Cerebellar cortex (tissue), 1 donor: ENCODE measurements around the gene EMC10.
"Not testable (repeated sequence)": the region's sequence is repeated elsewhere in the genome, so short reads cannot be mapped to it uniquely, and the experiment has no call there.

ENCODE experiments used
- DNase-seq: peaks from one replicate; pipeline ENCODE4 v3.0.0-alpha.2; 2015; ENCODE audit warnings: low spot score

EMC10 gene

DNA sequence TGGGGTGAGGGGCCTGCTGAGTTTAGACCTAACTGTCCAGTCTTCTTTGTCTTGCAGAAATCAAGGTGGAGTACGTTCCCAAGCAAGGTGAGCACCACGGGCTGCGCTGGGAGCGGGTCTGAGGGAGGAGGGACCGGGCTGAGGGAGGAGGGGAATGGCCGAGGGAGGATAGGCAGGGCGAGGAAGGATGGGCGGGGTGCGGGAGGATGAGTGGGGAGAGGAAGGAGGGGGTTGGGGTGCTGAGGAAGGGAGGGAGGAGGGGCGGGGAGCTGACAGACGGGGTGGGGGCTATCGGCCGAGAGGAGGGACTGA is 25.1 kb upstream of the EMC10 start:
- no peak for DNase-seq

DNA sequence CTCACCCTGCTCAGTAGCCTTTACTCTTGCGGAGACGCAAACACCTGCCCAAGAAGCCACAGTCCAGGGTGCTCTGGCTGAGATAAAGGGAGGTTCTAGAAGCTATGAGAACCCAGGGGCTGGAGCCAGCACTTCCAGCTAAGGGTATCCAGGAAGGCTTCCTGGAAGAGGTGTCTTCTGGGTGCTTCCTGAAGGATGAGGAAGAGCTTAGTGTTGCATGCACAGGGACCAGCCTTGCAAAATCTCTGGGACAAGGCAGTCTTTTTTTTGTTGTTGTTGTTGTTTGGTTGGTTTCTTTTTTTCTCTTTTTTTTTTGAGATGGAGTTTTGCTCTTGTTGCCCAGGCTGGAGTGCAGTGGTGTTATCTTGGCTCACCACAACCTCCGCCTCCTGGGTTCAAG is 23.1 kb upstream of the EMC10 start:
- DNase-seq = no peak

DNA sequence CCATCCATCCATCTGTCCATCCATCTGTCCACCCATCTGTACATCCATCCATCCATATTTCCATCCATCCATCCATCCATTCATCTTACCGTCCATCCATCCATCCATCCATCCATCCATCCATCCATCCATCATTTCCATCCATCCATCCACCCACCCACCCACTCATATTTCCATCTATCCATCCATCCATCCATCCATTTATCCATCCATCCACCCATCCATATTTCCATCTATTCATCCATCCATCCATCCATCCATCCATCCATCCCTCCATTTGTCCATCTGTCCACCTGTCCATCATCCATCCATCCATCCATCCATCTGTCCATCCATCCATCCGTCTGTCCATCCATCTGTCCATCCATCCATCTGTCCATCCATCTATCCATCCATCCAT is 20.3 kb upstream of the EMC10 start:
- DNase-seq = no peak

DNA sequence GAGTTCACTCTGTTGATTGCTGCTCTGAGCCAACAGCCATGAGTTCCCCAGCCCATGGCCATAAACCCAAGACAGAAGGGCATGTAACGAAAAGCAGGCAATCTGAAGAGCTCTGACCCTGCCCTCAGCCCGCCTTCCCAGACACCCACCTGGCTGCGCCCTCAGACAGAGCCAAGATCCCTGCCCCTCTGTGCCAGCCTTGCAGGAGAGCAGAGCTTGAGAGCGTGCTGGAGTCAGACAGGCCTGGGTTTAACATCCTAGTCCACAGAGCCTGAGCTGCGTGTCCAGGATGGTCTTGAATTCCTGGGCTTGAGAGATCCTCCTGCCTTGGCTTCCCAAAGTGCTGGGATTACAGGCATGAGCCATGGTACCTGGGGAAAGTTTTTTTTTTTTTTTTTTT is 19.0 kb upstream of the EMC10 start:
- no peak for DNase-seq

DNA sequence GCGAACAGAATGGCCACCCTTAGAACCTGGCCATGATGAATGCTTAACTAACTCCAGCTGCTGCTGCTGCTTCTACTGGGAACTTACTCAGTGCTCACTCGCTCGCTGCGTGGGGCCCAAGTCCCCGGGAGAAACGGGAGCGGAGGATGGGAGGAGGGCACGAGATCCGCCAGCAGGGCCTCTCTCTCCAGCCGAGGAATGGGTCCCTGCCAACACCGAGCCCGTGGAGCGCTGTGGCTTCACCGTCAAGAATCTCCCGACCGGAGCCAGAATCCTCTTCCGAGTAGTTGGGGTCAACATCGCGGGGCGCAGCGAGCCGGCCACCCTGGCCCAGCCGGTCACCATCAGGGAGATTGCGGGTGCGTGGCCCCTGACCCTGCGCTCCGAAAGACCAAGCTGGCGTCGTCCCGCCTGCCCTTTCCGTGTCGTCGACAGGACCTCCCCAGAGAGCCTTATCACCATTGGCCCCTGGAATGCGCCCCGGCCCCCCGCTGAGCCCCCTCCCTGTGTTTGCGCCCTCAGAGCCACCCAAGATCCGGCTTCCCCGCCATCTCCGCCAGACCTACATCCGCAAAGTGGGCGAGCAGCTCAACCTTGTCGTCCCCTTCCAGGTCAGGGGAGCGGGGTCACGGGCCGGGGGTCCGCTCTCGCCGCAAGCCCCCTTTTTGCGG is 17.8 kb upstream of the EMC10 start:
- no peak for DNase-seq

- no peak for DNase-seq
Measured at GRCh38 chr19:50459067-50459456, 17.2 kb upstream of the EMC10 start.

GRCh38 chr19:50459638-50460037 is 16.7 kb upstream of the EMC10 start:
- DNase-seq = no peak

- DNase-seq = peak; percentile 16
Measured at GRCh38 chr19:50460161-50460765, 16.0 kb upstream of the EMC10 start.

- peak; percentile 59 for DNase-seq
Measured at GRCh38 chr19:50461066-50461875, 15.0 kb upstream of the EMC10 start.

GRCh38 chr19:50462970-50463369 is 13.3 kb upstream of the EMC10 start:
- no peak for DNase-seq

DNA sequence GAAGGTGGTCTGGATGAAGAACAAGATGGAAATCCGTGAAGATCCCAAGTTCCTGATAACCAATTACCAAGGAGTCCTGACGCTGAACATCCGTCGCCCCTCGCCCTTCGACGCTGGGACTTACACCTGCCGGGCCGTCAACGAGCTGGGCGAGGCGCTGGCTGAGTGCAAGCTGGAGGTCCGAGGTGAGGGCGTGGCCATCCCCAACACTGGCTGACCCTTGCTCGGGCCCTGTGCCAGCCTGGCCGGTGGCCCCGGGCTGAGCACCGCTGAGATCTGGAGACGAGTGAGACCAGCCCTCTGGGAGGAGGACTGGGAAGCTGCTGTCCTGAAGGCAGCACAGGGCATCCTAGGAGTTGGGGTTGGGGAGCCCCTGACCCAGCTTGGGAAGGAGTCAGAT is 12.0 kb upstream of the EMC10 start:
- DNase-seq = no peak

- DNase-seq = no peak
Measured at GRCh38 chr19:50465000-50465399, 11.3 kb upstream of the EMC10 start.

DNA sequence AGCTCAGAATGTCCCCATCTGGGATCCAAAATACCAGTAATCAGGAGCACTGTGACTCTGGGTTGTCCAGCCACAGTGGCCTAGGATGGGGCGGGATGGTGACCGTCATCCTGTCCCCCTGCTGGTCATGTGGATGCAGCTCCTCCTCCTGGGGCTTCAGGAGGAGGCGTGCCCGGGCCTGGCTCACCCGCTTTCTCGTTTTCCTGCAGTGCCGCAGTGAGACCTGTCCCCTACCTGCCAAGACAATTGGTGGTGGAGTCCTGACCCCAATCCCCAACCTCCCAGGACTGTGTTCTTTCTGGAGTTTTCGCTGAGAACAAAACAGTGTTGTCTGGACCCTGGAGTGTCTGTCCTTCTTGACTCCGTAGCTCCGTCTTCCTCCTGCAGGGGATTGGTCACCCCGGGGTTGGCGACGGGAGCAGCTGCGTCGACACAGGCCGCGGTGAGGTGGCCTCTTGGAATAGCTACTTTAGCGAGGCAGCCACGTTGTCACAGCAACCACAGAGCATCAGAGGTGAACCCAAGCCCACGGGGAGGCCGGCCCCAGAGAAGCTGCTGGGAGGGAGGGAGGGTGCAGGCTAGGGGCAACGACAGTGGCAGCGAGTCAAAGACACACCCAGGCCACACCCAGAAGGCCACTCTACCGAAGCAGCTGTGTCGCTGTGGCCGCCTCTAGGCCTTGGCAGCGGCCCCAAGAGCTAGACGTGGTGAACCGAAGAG is 10.2 kb upstream of the EMC10 start:
- DNase-seq = no peak

GRCh38 chr19:50466706-50467039 is 9.6 kb upstream of the EMC10 start:
- no peak for DNase-seq

DNA sequence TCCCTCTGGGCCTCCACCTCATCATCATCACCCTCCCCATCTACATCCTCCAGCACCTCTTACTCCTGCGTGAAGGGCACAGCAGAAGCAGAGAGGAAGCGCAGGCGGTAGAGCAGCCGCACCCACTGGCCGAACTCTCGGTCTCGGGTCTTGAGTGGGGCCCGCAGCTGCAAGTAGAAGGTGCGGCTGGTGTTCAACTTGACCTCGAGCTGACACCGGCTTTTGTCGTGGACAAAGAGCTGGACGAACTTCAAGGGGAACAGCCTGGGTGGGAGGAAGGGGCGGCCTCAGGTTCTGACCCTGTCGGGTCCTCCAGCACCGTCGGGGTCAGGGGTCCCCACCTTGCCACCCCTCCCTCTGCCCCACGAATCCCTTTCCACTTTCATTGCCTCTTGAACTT is 8.7 kb upstream of the EMC10 start:
- DNase-seq = no peak

DNA sequence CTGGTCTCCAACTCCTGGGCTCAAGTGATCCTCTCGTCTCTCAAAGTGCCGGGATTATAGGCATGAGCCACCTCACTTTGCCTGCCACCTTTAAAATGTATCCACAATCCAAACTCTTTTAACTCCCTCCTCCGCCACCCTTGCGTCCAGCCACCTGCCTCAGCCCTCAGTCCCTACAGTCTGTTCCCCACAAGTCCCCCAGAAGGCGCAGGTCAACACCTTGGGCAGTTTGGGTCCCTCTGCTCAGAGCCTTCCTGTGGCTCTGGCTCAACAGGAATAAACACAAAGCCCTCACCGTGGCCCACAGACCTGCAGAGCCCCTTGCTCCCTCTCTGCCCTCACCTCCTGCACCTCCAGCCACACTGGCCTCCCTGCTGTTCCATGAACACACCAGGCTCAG is 7.5 kb upstream of the EMC10 start:
- no peak for DNase-seq

GRCh38 chr19:50473336-50473735 is 3.0 kb upstream of the EMC10 start:
- not testable (repeated sequence) for DNase-seq

GRCh38 chr19:50475101-50475568 is 1.2 kb upstream of the EMC10 start:
- no peak for DNase-seq

- DNase-seq = no peak
Measured at GRCh38 chr19:50475736-50476223, 527 bp upstream of the EMC10 start.

- DNase-seq = no peak
Measured at GRCh38 chr19:50476907-50477238, 566 bp downstream of the EMC10 start.

- no peak for DNase-seq
Measured at GRCh38 chr19:50477751-50478515, 1.6 kb downstream of the EMC10 start.
